Natural killer cell (primary cell): Measurements from ENCODE around the gene ZYG11A. TPM values are rescaled to one million over a fixed set of nuclear protein-coding genes. Genes with fewer than 3 reads are reported as not detected.

Source experiments
- ATAC-seq, 3 donors: fragments of 150-1000 bp in 2 of 3; fragments of 200-7000 bp in 1 of 3; cut with Tn5 transposase; 1 replicate in 1 of 3; 2 replicates in 2 of 3; pipeline ENCODE4 v1.10.0; 2021; ENCODE audit warnings: mild to moderate bottlenecking in 2 of 3, moderate library complexity in 2 of 3
- DNase-seq, 2 donors: peaks; one replicate each; pipeline versions ENCODE4 v3.0.0 to v3.0.0-alpha.2; 2013 to 2021; ENCODE audit warnings: mixed read lengths in 1 of 2
- H3K27ac ChIP-seq: one replicate; pipeline ENCODE4 v1.5.1; 2013; ENCODE audit warnings: mild to moderate bottlenecking, low read length
- H3K27me3 ChIP-seq: one replicate; pipeline ENCODE4 v1.6.1; 2013; ENCODE audit warnings: low read length; ENCODE audit not compliant: control insufficient read depth, insufficient read depth
- H3K36me3 ChIP-seq: one replicate; pipeline ENCODE4 v1.6.1; 2013; ENCODE audit warnings: low read length; ENCODE audit not compliant: control insufficient read depth, insufficient read depth
- H3K4me1 ChIP-seq: one replicate; pipeline ENCODE4 v1.6.1; 2013; ENCODE audit warnings: low read length; ENCODE audit not compliant: control insufficient read depth, insufficient read depth
- H3K4me3 ChIP-seq: one replicate; pipeline ENCODE4 v1.5.1; 2013; ENCODE audit warnings: low read length
- H3K9me3 ChIP-seq: one replicate; pipeline ENCODE4 v1.6.1; 2013; ENCODE audit warnings: low read length; ENCODE audit not compliant: control insufficient read depth, insufficient read depth
- H3K27ac Mint-ChIP-seq, 2 donors: one replicate each; pipeline ENCODE4 v1.8.0; 2022; ENCODE audit warnings: mild to moderate bottlenecking in 2 of 2, mixed read lengths in 2 of 2, moderate library complexity in 1 of 2
- H3K27me3 Mint-ChIP-seq, 2 donors: one replicate each; pipeline ENCODE4 v1.8.0; 2022; ENCODE audit warnings: low read depth in 2 of 2, mixed read lengths in 2 of 2
- H3K36me3 Mint-ChIP-seq: one replicate; pipeline ENCODE4 v1.8.0; 2022; ENCODE audit warnings: mixed read lengths
- H3K4me1 Mint-ChIP-seq, 2 donors: one replicate each; pipeline ENCODE4 v1.8.0; 2022; ENCODE audit warnings: mixed read lengths in 2 of 2
- H3K4me3 Mint-ChIP-seq: one replicate; pipeline ENCODE4 v1.8.0; 2022; ENCODE audit warnings: mild to moderate bottlenecking, moderate library complexity, mixed read lengths
- H3K9me3 Mint-ChIP-seq, 2 donors: one replicate each; pipeline ENCODE4 v1.8.0; 2022; ENCODE audit warnings: mixed read lengths in 2 of 2
- CTCF ChIP-seq: fragments of 200-600 bp; IDR thresholded peaks from one replicate; pipeline ENCODE4 v1.8.0; 2022; ENCODE audit warnings: antibody characterized with exemption
- WGBS: methylation state at CpG from one replicate; pipeline ENCODE4 v1.1.7; 2013; ENCODE audit warnings: missing lambda C conversion rate; ENCODE audit not compliant: insufficient coverage; 5-methylcytosine and 5-hydroxymethylcytosine counted together
- intact Hi-C: fragments of 100-400 bp; cut with micrococcal nuclease; formaldehyde crosslinking; loops from one replicate; pipeline ENCODE4 v1.14.2; 2022
- total RNA-seq, 4 donors: library from RNA; stranded (reverse); fragments of 120-200 nt in 1 of 4; gene quantifications; one replicate each; pipeline versions ENCODE4 v1.2.3 to v1.2.4, GENCODE V29; 2013 to 2022

ZYG11A gene
- total RNA-seq, 3 donors from 2014 or later (not counting 1 experiment from before 2014, with no cell fraction given) = 0.58 TPM; not detected in 2

DNA sequence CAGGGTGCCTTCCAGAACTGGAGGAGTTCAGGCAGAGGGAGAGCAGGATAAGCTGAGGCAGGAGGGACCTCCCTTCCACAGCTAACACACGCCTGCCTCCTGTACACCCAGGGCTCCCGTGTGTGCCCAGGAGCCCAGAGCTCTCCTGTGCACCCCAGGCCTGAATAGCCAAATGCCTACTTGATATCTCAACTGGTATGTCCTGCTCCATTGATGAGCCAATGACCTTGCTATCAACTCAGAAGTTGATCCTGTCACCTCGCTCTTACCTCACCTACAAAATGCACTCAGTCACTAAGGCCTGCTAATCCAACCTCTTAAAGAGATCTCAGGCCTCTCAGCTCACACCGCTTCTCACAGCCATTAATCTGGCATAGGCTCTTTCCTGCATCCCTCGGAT, 71.9 kb downstream of the ZYG11A start:
- no peaks in the 10 kb centered on the region for H3K9me3 ChIP-seq
- Mint-ChIP-seq H3K36me3 (no peaks in the 10 kb centered on the region), H3K9me3 (no peaks in the 10 kb centered on the region), H3K4me3 (no peak overlapping the region), H3K27me3 (no peaks in the 10 kb centered on the region), H3K27ac (no peak overlapping the region), H3K4me1 (peaks cover 5 to 6% of the 10 kb centered on the region in 2 donors)
- ATAC-seq (no peak), DNase-seq (no peak)
- no peak overlapping the region for H3K27ac ChIP-seq
- intact Hi-C loops = no loop called here
- no peaks in the 10 kb centered on the region for H3K4me1 ChIP-seq
- H3K27me3 ChIP-seq = no peaks in the 10 kb centered on the region
- TF ChIP-seq CTCF = no peak
- no peak overlapping the region for H3K4me3 ChIP-seq
- 92% methylated on average over 5 of the region's 5 CpGs for WGBS
- H3K36me3 ChIP-seq = no peaks in the 10 kb centered on the region

DNA sequence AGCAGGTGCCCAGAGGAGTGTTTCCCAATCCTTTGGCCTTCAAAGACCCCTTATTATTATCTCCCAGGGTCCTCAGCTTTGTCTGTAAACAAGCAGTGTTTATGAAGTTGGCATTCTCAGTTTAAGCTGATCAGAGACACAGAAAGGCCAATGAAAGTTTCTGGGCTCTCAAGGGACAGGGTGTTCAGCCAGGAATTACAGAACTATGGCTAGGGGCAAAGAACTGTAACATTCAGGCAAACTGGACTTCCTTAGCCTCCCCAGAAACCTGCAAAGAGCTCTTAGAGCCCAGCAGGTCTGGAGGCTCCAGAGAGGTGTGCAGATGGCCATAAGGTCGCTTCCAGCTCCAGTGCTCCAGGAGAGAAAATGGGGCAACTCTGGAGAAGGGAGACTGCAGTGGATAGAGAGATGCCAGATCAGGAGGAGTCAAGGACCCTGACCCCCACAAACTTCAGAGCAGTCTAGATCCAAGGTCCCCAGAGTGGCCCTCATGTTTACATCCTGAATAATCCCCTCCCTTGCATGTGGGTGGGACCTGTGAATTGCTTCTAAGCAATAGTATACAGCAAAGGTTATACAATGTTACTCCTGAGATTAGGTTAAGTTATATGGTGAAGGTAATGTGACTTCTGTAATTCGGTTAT, 72.8 kb downstream of the ZYG11A start:
- TF ChIP-seq CTCF = no peak
- H3K27ac Mint-ChIP-seq = no peak overlapping the region
- intact Hi-C loops = no loop called here

GRCh38 chr1:52915855-52916220, 73.3 kb downstream of the ZYG11A start:
- TF ChIP-seq CTCF = no peak
- intact Hi-C loops = no loop called here
- DNase-seq = no peak
- peaks cover 19 to 20% of the 10 kb centered on the region in 2 donors for H3K4me1 Mint-ChIP-seq
- H3K27me3 Mint-ChIP-seq = peaks cover 0 to 3% of the 10 kb centered on the region in 2 donors
- no peak overlapping the region for H3K4me3 Mint-ChIP-seq
- no peak overlapping the region for H3K27ac Mint-ChIP-seq
- Histone ChIP-seq H3K4me3 (no peak overlapping the region), H3K4me1 (peaks cover 6% of the 10 kb centered on the region), H3K27me3 (no peaks in the 10 kb centered on the region), H3K36me3 (no peaks in the 10 kb centered on the region), H3K9me3 (no peaks in the 10 kb centered on the region), H3K27ac (no peak overlapping the region)
- no peaks in the 10 kb centered on the region for H3K9me3 Mint-ChIP-seq
- H3K36me3 Mint-ChIP-seq = no peaks in the 10 kb centered on the region
- WGBS = 92% methylated on average over 7 of the region's 7 CpGs
- no peak for ATAC-seq

More for the DNA sequence above, 72.8 kb downstream of the ZYG11A start:
- H3K27me3 ChIP-seq = no peaks in the 10 kb centered on the region
- no peaks in the 10 kb centered on the region for H3K9me3 ChIP-seq
- H3K4me3 Mint-ChIP-seq = no peak overlapping the region
- WGBS = 97% methylated on average over 2 of the region's 2 CpGs
- ATAC-seq (no peak), DNase-seq (no peak)
- H3K27me3 Mint-ChIP-seq = peaks cover 0 to 3% of the 10 kb centered on the region in 2 donors
- no peaks in the 10 kb centered on the region for H3K36me3 Mint-ChIP-seq
- H3K4me1 ChIP-seq = peaks cover 3% of the 10 kb centered on the region
- no peaks in the 10 kb centered on the region for H3K36me3 ChIP-seq
- no peaks in the 10 kb centered on the region for H3K9me3 Mint-ChIP-seq
- no peak overlapping the region for H3K4me3 ChIP-seq
- no peak overlapping the region for H3K27ac ChIP-seq
- H3K4me1 Mint-ChIP-seq = peaks cover 14 to 15% of the 10 kb centered on the region in 2 donors
